DOHH2 (cell line): ENCODE data around the gene LHX2.

Source experiments
- EZH2phosphoT487 ChIP-seq: fragments of 200-600 bp; sonication (generic); IDR thresholded peaks from 2 replicates; pipeline ENCODE4 v1.6.1; 2017; ENCODE audit warnings: borderline replicate concordance, mild to moderate bottlenecking, antibody characterized with exemption, low read length, moderate library complexity, mixed read lengths
- TF ChIP-seq, protein P1 (sequence below): fragments of 200-600 bp; sonication (generic); IDR thresholded peaks from one replicate; pipeline ENCODE4 v1.5.1; 2014; ENCODE audit warnings: antibody characterized with exemption, mild to moderate bottlenecking, low read depth, low read length; ENCODE audit not compliant: poor library complexity, severe bottlenecking

DNA sequence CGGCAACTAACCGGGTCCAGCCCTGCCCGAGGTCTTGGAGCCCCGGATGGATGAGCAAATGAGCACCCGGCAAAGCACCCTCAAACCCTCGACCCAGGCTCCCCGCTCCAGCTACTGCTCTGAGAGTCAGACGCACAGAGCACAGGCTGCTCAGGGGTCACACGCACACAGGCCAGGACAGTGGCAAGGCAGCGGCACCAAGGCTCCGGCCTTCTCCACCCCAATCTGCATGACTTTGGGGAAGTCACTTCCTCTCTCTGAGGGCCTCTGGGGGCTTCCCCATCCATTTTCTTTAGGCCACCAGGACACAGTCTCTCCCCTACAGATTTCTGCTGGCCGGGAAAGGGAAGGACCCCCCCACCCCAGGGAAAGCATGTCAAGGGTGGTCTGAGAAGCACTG, 18.0 kb downstream of the LHX2 start:
- TF ChIP-seq, protein P1, sequence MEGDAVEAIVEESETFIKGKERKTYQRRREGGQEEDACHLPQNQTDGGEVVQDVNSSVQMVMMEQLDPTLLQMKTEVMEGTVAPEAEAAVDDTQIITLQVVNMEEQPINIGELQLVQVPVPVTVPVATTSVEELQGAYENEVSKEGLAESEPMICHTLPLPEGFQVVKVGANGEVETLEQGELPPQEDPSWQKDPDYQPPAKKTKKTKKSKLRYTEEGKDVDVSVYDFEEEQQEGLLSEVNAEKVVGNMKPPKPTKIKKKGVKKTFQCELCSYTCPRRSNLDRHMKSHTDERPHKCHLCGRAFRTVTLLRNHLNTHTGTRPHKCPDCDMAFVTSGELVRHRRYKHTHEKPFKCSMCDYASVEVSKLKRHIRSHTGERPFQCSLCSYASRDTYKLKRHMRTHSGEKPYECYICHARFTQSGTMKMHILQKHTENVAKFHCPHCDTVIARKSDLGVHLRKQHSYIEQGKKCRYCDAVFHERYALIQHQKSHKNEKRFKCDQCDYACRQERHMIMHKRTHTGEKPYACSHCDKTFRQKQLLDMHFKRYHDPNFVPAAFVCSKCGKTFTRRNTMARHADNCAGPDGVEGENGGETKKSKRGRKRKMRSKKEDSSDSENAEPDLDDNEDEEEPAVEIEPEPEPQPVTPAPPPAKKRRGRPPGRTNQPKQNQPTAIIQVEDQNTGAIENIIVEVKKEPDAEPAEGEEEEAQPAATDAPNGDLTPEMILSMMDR, result no peak
- TF ChIP-seq EZH2phosphoT487, result no peak
